Adrenal gland (tissue), 5 donors: ENCODE measurements around the gene UGT8.

Experiments used
- CTCF ChIP-seq, 6 experiments: fragments of 450-650 bp in 4 of 6; fragments of 200-600 bp in 2 of 6; sonication (generic) in 1 of 6; IDR thresholded peaks; 1 replicate in 5 of 6; 2 replicates in 1 of 6; pipeline versions ENCODE4 v1.5.1 to v1.8.0; 2016 to 2021; ENCODE audit warnings: antibody characterized with exemption in 6 of 6, mild to moderate bottlenecking in 2 of 6, moderate library complexity in 1 of 6
- POLR2A ChIP-seq, 2 donors: fragments of 450-650 bp; IDR thresholded peaks; one replicate each; pipeline ENCODE4 v1.6.1; 2017; ENCODE audit warnings: antibody characterized with exemption in 2 of 2, mild to moderate bottlenecking in 2 of 2, moderate library complexity in 1 of 2
- donor health status: DM: no; HTN: no; CAD: no.

GRCh38 chr4:114658776-114659175 is 60.2 kb downstream of the UGT8 start:
- TF ChIP-seq CTCF (IDR thresholded peaks at IDR 0.05) (no peak), POLR2A (IDR thresholded peaks at IDR 0.05) (no peak)
